Measurements from ENCODE around the gene PTPN1.

Gene PTPN1

GRCh38 chr20:50555662-50556061, 45.5 kb downstream of the PTPN1 start:
- no peak overlapping the region for H3K27ac Mint-ChIP-seq
- no peak overlapping the region for H3K4me3 Mint-ChIP-seq

DNA sequence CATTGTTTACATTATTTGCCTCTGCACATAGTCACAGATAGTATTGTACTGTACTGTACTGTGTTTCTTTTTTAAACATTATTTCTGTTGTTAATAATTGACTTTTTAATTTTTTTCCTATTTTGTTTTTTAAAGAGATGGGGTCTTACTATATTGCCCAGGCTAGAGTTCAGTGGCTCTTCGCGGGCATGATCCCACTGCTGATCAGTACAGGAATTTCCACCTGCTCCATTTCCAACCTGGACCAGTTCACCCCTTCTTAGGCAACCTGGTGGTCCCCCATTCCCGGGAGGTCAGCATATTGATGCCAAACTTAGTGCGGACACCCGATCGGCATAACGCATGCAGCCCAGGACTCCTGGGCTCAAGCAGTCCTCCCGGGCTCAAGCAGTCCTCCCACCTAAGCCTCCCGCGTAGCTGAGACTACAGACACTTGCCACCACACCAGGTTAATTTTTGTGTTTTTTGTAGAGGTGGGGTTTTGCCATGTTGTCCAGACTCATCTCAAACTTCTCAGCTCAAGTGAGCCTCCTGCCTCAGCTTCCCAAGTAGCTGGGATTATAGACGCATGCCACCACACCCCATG, 47.5 kb downstream of the PTPN1 start:
- Mint-ChIP-seq H3K9me3 (no peaks in the 10 kb centered on the region), H3K36me3 (peaks cover 48 to 56% of the 10 kb centered on the region in 2 donors), H3K4me3 (no peak overlapping the region), H3K4me1 (peaks cover 30 to 55% of the 10 kb centered on the region in 2 donors), H3K27me3 (no peaks in the 10 kb centered on the region), H3K27ac (no peak overlapping the region)
- ATAC-seq (replicated peaks): no peak
- no peak for DNase-seq

More at GRCh38 chr20:50555662-50556061, 45.5 kb downstream of the PTPN1 start:
- Mint-ChIP-seq H3K9me3 (no peaks in the 10 kb centered on the region), H3K36me3 (peaks cover 40 to 47% of the 10 kb centered on the region in 2 donors), H3K27me3 (no peaks in the 10 kb centered on the region), H3K4me1 (peaks cover 23 to 36% of the 10 kb centered on the region in 2 donors)
- ATAC-seq (replicated peaks): no peak
- DNase-seq: no peak

GRCh38 chr20:50558483-50558925, 48.3 kb downstream of the PTPN1 start:
- DNase-seq: no peak

DNA sequence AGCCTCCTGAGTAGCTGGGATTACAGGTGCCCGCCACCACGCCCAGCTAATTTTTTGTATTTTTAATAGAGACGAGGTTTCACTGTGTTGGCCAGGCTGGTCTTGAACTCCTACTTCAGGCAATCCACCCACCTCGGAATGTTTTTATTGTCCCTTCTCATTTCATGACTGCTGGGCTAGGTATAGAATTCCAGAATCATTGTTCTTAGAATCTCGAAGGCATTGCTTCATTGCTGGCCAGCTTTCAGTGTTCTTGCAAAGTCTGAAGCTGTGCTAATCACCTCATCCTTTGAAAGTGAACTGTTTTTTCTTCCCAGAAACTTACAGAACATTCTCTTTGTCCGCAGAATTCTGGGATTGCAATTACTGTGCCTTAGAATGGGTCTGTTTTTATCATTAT, 49.0 kb downstream of the PTPN1 start:
- Mint-ChIP-seq H3K27ac (no peak overlapping the region), H3K27me3 (no peaks in the 10 kb centered on the region), H3K4me3 (no peak overlapping the region), H3K4me1 (peaks cover 35 to 64% of the 10 kb centered on the region in 2 donors), H3K36me3 (peaks cover 53 to 64% of the 10 kb centered on the region in 2 donors), H3K9me3 (no peaks in the 10 kb centered on the region)
- ATAC-seq (replicated peaks): no peak
- DNase-seq: no peak

More at GRCh38 chr20:50558483-50558925, 48.3 kb downstream of the PTPN1 start:
- peaks cover 35 to 62% of the 10 kb centered on the region in 2 donors for H3K4me1 Mint-ChIP-seq
- H3K27ac Mint-ChIP-seq: no peak overlapping the region
- no peaks in the 10 kb centered on the region for H3K27me3 Mint-ChIP-seq
- no peak for ATAC-seq (replicated peaks)
- H3K36me3 Mint-ChIP-seq: peaks cover 53 to 63% of the 10 kb centered on the region in 2 donors
- H3K4me3 Mint-ChIP-seq: no peak overlapping the region
- H3K9me3 Mint-ChIP-seq: no peaks in the 10 kb centered on the region

DNA sequence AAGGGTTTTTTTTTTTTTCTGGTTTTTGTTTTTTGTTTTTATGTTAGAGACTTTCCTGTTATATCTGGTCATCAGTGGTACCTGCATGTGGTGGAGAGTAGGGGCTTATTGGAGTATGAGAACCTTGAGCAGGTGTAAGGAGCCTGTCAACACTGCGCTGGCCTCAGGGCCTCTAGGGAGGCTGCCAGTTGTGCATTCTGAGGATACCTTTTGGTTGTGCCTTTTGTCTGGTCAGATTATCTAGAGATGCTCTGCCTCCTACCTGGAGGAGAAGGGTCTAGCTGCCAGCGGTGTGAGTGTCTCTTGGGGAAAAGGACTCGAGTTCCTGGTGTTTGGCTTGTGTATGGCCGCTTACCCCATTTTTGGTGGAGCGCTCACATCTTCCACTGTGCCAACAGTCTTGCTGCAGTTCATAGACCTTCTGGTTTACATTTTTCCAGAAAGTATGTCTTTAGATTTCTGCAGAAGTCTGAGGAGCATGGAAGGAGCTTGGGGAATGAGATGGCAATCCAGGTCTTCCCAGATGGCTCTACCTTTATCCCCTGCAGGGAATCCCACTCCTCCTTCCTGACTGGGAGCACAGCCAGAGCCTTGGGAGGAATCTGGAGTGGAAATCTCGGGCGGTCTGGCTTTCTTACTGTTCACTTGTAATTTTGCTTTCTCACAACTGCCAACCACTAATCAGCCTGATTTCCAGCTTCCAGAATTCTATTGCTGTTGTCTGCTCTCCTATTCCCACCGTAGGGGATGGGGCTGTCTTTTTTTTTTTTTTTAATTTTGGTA, 49.9 kb downstream of the PTPN1 start:
- Mint-ChIP-seq H3K27ac (peak overlapping the region; percentile 47), H3K27me3 (no peaks in the 10 kb centered on the region), H3K9me3 (no peaks in the 10 kb centered on the region), H3K36me3 (peaks cover 57 to 70% of the 10 kb centered on the region in 2 donors), H3K4me1 (peaks cover 35 to 64% of the 10 kb centered on the region in 2 donors), H3K4me3 (no peak overlapping the region)
- DNase-seq (no peak), ATAC-seq (replicated peaks) (no peak)

DNA sequence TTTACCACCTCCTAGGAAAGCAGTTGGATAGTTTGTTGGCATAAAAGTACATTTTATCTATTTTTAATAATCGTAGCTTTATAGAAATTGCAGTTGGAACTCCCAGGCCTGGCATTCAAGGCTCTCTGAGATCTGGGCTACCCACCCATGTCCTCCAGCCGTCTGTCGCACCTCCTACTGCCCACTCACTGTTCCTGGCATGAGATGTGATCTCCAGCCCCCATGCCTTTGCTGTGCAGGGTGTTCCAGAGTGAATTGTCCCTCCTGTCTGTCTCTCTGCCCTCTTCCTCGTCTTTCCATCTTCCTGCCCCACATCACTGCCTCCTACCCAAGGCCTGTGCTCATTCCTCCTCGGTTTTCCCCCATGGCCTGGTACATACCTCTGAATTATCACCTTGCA, 50.7 kb downstream of the PTPN1 start:
- Mint-ChIP-seq H3K36me3 (peaks cover 58 to 70% of the 10 kb centered on the region in 2 donors), H3K27me3 (no peaks in the 10 kb centered on the region), H3K4me1 (peaks cover 33 to 60% of the 10 kb centered on the region in 2 donors), H3K9me3 (no peaks in the 10 kb centered on the region), H3K4me3 (peak overlapping the region in 1 of 2 donors; percentile 9), H3K27ac (peak overlapping the region; percentile 87)
- DNase-seq (no peak), ATAC-seq (replicated peaks) (no peak)

GRCh38 chr20:50561379-50562078, 51.3 kb downstream of the PTPN1 start:
- H3K36me3 Mint-ChIP-seq: peaks cover 56 to 69% of the 10 kb centered on the region in 2 donors
- H3K27ac Mint-ChIP-seq: peak overlapping the region; percentile 87
- peaks cover 31 to 57% of the 10 kb centered on the region in 2 donors for H3K4me1 Mint-ChIP-seq
- no peaks in the 10 kb centered on the region for H3K9me3 Mint-ChIP-seq
- no peaks in the 10 kb centered on the region for H3K27me3 Mint-ChIP-seq
- peak; percentile 63 to 78 for ATAC-seq (replicated peaks)
- peak overlapping the region in 1 of 2 donors; percentile 9 for H3K4me3 Mint-ChIP-seq
- DNase-seq: no peak

DNA sequence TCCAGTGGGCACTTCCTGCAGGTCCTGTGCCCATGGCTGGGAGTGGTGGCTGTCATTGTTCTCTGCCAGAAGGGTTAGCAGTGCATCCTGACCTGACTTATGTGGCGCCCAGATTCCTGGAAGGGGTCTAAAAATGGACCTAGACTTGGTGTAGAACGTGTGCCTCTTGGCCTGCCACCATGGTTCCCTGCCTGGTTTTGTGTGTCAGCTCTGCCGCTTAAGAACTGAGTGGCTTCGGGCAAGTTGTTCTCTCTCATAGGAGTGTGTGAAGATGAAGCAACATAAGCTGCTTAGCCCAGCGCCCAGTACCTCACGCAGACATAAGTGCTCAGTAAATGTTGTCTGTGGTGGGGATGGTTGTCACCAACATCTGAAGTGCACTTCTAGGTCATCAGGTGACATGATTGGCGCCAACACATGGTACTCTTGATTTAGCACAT, 52.1 kb downstream of the PTPN1 start:
- H3K4me1 Mint-ChIP-seq: peaks cover 36 to 62% of the 10 kb centered on the region in 2 donors
- no peak for ATAC-seq (replicated peaks)
- H3K9me3 Mint-ChIP-seq: no peaks in the 10 kb centered on the region
- H3K36me3 Mint-ChIP-seq: peaks cover 57 to 70% of the 10 kb centered on the region in 2 donors
- DNase-seq: no peak
- no peak overlapping the region for H3K4me3 Mint-ChIP-seq
- H3K27ac Mint-ChIP-seq: peak overlapping the region; percentile 71
- no peaks in the 10 kb centered on the region for H3K27me3 Mint-ChIP-seq

DNA sequence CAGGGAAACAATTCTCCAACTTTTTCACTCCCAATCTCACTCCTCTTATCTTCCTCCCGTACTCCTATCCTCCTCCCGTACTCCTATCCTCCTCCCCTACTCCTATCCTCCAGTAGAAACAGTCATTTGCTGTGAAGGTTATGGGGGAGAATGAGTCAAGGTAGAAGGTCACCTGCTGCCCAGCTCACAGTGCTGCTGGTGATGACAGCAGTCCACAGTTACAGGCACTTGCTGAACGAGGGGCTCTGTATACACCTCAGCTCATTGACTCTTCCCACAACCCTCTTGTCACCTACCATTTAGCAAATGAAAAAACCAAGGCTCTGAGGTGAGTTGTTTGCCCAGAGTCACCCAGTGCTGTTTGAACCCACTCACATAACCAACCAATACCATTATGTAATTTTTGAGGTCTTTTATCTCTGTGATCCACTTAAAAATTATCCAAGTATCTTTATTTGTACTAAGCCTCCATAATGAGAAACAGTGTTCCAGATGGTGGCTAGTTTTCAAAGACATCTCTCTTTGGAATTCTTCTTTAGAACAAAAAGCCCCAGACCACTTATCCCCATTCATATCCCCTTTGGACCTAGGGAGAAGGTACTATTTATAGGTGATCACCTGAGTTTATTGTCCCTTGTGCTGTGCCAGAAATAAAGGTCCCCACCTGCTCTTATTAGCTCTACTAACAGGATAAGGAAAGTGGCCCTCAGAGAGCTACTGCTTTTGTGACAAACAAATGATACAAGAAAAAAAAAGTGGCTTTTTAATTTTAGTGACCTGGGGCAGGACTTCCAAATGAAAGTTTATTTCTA, 53.2 kb downstream of the PTPN1 start:
- no peak for DNase-seq
- Mint-ChIP-seq H3K4me3 (peak overlapping the region in 1 of 2 donors; percentile 49), H3K27ac (peak overlapping the region; percentile 81), H3K4me1 (peaks cover 39 to 65% of the 10 kb centered on the region in 2 donors), H3K36me3 (peaks cover 57 to 71% of the 10 kb centered on the region in 2 donors), H3K9me3 (no peaks in the 10 kb centered on the region), H3K27me3 (no peaks in the 10 kb centered on the region)
- peak; percentile 45 to 51 for ATAC-seq (replicated peaks)

DNA sequence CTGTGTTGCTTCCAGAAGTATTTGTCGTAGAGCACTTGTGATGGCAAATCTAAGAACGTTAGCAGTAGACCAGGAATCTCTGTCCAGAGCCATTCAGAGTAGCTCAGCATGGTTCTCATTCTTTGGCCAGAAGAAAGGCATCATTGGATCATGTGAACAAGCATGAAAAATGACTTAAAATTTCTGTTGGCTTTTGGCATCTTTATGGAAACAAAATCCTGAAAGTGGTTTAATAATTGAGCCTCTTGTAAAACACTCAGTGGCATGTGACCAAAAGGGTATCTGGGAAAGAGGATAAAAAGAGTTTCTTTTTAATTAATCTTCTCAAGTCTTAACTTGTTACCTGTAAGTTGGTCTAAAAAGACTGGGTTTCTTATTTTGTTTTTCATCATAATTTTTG, 55.2 kb downstream of the PTPN1 start:
- H3K4me1 Mint-ChIP-seq: peaks cover 46 to 70% of the 10 kb centered on the region in 2 donors
- DNase-seq: no peak
- H3K9me3 Mint-ChIP-seq: no peaks in the 10 kb centered on the region
- H3K27me3 Mint-ChIP-seq: no peaks in the 10 kb centered on the region
- ATAC-seq (replicated peaks): no peak
- no peak overlapping the region for H3K4me3 Mint-ChIP-seq
- H3K36me3 Mint-ChIP-seq: peaks cover 57 to 71% of the 10 kb centered on the region in 2 donors
- H3K27ac Mint-ChIP-seq: peak overlapping the region; percentile 4

DNA sequence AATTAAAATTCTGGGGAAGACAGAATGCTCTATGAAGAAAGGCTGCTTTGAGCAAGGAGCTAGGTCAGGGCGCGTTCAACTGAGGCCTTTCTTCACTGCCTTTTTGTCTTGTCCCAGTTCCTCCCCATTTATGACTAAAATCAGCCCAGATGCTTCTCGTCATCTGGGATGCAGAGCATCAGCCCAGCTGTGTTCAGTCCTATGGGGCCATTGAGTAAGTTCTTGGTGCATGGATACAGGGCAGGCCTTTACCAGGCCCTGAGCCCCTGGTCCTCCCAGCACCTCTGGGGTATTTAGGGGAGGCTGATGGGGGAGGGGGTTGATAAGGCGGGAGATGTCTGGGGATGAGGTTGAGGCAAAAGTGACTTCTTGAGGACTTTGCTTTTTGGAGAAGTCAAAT, 55.7 kb downstream of the PTPN1 start:
- Mint-ChIP-seq H3K36me3 (peaks cover 56 to 73% of the 10 kb centered on the region in 2 donors), H3K27me3 (no peaks in the 10 kb centered on the region), H3K27ac (no peak overlapping the region), H3K4me1 (peaks cover 48 to 72% of the 10 kb centered on the region in 2 donors), H3K4me3 (no peak overlapping the region), H3K9me3 (no peaks in the 10 kb centered on the region)
- no peak for DNase-seq
- ATAC-seq (replicated peaks): no peak

GRCh38 chr20:50567860-50568548, 57.8 kb downstream of the PTPN1 start:
- no peak overlapping the region for H3K4me3 Mint-ChIP-seq
- DNase-seq (no peak), ATAC-seq (replicated peaks) (no peak)
- peaks cover 40 to 62% of the 10 kb centered on the region in 2 donors for H3K4me1 Mint-ChIP-seq
- H3K27ac Mint-ChIP-seq: peak overlapping the region; percentile 56
- H3K9me3 Mint-ChIP-seq: no peaks in the 10 kb centered on the region
- H3K36me3 Mint-ChIP-seq: peaks cover 42 to 69% of the 10 kb centered on the region in 2 donors
- no peaks in the 10 kb centered on the region for H3K27me3 Mint-ChIP-seq

GRCh38 chr20:50568549-50568942, 58.4 kb downstream of the PTPN1 start:
- peaks cover 41 to 69% of the 10 kb centered on the region in 2 donors for H3K36me3 Mint-ChIP-seq
- no peak for DNase-seq
- ATAC-seq (replicated peaks): no peak
- peak overlapping the region; percentile 84 for H3K27ac Mint-ChIP-seq
- H3K4me3 Mint-ChIP-seq: no peak overlapping the region
- no peaks in the 10 kb centered on the region for H3K27me3 Mint-ChIP-seq
- no peaks in the 10 kb centered on the region for H3K9me3 Mint-ChIP-seq
- H3K4me1 Mint-ChIP-seq: peaks cover 40 to 62% of the 10 kb centered on the region in 2 donors

Measured in stimulated activated naive B cell treated with anti-CD40 and anti-IgM and Interleukin-4, amounts not matched to agents 10 μg/mL and 1 μg/mL and 100 μg/mL, for 72 hours (primary cell).